Stimulated activated CD4-positive, alpha-beta T cell treated with anti-CD3 and anti-CD28 coated beads, Interleukin-4, amount 100 ng/mL, for 48 hours (primary cell): Measurements from ENCODE around the gene PARP14.
"Not testable (repeated sequence)": the region's sequence is repeated elsewhere in the genome, so short reads cannot be mapped to it uniquely, and the experiment has no call there.

Experiments used
- DNase-seq, 2 donors: peaks; one replicate each; pipeline ENCODE4 v3.0.0-alpha.2; 2020; ENCODE audit warnings: low read depth in 2 of 2

The PARP14 gene

DNA sequence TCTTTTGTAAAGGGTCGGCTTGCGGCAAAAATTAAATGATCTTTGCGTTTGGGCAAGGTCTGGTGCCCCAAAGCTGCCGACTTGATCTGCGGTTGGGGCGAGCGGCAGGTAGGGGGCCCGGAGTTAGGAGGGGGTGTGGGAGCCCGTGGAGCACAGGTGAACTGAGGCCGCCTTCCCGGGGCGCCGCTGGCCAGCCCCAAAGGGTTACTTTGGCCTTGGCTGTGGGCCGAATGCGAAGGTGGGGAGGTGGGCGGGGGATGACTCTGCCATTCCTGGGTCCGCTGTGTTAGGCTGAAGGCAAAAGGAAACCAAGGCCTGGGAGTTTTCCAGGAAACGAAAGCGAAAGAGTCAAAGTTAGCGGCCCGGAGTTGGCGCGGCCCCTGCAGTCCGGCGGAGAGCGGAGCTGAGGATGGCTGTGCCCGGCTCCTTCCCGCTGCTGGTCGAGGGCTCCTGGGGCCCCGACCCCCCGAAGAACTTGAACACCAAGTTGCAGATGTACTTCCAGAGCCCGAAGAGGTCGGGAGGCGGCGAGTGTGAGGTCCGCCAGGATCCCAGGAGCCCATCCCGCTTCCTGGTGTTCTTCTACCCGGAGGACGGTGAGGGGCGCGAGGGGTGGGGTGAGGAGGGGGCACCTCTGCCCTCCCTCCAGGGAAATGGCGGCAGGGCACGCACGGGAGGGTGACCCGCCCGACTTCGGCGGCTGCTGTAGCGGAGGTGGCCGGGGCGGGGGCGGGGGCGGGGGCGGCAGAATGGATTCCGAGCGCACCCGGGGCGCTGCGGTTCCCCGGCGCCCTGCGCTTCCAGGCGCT lies at the start of gene PARP14:
Gene PARP14, plus strand, starts transcription at position 365 of the 809 bp plus-strand sequence. Its CDS starts 45 bp downstream, at position 410.
- peak; percentile 39 to 56 for DNase-seq

DNA sequence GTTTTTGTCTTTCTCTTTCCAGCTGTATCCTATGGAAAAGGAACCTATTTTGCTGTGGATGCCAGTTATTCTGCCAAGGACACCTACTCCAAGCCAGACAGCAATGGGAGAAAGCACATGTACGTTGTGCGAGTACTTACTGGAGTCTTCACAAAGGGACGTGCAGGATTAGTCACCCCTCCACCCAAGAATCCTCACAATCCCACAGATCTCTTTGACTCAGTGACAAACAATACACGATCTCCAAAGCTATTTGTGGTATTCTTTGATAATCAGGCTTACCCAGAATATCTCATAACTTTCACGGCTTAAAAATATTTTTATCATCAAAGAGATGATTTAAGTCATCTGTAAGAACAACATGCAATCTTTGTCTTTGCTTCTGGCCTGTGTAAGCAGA lies 44.9 kb upstream of the PARP14 start:
- DNase-seq: no peak

DNA sequence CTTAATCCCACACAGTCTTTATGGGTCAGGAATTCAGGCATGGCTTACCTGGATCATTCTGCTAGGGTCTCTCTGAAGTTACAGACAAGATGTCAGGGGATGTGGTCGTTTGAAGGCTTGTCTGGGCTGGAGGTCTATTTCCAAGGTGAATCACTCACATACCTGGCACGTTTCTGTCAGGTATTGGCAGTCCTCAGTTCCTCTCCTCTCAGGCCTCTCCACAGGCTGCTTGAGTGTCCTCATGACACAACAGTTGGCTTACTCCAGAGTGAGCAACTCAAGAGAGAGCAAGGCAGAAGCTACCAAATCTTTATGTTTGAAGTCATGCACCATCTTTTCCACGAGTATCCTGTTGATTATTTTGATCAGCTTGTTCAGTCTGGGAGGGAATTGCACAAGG lies 43.9 kb upstream of the PARP14 start:
- no peak for DNase-seq

DNA sequence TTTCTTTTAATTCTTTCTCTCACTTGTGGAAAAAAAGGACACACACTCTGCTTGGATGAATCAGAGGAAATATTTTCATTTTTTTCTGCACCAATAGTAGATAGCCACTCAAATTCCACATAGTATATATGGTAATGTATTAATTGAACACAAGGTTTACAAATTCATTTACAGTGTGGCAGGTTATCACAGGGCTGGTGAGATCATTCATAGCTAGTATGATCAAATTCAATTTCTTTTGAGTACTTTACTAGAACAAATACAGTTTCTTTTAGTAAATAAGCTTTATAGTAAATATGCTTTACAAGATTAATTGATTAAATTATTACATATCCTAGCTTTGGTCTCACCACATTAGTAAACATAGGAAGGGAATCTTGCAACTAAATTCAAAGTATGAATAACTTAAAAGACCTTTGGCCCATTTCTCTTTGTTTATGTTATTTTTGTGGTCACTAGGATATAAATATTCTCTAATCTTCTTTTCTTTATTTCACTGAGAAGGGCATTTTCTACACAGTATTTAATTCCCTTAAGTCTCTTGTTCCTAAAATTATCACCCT lies 40.1 kb upstream of the PARP14 start:
- no peak for DNase-seq

DNA sequence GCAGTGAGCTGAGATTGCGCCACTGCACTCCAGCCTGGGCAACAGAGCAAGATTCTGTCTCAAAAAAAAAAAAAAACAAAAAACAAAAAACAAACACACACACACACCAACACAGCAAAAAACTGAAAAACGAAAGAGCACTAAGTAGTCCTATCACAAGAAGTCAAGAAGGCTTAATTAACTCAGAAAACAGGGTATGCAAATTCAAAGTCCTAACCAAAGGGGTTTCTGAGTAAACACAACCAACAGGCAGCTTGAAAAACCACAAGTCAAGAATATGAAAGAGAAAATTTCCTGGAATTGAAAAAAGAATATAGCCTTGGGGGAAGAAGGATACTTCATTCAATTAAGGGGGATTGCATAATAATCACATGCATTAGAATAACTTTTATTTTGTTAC lies 37.7 kb upstream of the PARP14 start:
- no peak for DNase-seq

DNA sequence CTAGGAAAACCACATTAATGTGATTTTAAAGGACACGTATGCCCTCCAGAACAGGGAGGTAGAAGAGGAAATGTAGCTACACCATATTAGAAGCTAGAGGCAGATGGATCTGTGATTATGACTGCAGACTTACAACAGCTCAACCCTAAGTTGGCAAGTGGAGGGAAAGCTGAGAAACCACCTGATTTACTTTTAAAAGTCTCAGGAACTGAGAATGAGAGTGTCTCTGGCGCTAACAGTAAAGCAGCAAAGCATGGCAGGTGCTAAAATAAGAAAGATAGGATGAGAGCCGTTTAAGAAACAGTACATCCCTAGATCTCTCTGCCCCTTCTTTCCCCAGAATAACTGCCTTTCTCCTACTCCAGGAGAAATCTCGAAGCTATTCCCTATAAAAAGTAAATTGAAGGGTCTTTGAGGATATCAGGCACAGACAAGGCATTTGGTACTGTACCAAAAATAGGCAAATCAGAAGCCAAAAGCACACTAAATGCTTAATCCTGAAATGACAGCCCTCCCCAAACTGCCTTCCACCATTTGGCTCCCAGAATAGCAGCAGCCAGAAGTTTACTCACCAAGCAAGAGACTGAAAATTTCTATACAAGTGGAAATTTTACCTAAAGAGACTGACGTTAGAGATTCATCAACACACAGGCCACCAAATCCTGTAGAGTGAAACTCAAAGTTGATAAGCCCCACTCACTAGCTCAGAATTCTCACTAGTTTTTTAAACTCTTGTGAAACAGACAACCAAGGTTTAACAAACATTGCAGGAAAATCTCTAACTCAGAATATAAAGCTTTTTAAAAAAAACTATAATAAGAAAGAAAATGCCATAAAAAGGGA lies 34.3 kb upstream of the PARP14 start:
- DNase-seq: no peak

- not testable (repeated sequence) for DNase-seq
These were observed 29.3 kb upstream of the PARP14 start for GRCh38 chr3:122651233-122651907.

- DNase-seq: not testable (repeated sequence)
These were observed 28.7 kb upstream of the PARP14 start for GRCh38 chr3:122651962-122652361.

GRCh38 chr3:122658336-122658735 lies 22.3 kb upstream of the PARP14 start:
- DNase-seq: not testable (repeated sequence)

GRCh38 chr3:122660297-122660974 lies 20.2 kb upstream of the PARP14 start:
- DNase-seq: no peak

DNA sequence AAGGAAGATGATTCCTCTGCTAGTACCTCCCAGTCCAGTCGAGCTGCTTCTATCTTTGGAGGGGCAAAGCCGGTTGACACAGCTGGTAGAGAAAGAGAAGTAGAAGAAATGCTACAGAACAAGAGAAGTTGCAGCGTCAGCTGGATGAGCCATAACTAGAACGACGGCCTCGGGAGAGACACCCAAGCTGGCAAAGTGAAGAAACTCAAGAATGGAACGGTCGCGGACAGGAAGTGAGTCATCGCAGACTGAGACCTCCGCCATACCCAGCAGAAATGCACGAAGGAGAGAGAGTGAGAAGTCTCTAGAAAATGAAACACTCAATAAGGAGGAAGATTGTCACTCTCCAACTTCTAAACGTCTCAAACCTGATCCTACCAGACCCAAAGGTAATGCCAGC lies 19.0 kb upstream of the PARP14 start:
- no peak for DNase-seq

DNA sequence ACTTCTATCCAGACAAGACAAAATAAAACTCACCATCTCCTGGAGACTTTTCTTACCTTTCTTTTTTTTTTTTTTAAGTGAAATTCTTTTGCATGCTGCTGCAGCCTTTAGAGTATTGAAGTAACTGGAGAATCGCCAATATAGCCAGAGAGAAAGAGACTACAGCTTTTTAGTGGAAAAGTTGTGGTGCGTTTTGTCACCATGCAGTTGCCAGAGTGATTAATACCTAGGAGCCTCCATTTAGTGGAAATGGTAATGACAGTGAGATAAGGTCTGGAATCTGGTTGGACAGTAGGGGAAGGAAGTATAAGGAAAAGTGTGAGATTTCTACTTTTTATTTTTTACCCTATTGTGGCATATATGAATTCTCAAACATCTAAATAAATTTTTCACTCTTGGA lies 18.1 kb upstream of the PARP14 start:
- no peak for DNase-seq

- DNase-seq: no peak
These were observed 15.3 kb upstream of the PARP14 start for GRCh38 chr3:122665226-122665786.

DNA sequence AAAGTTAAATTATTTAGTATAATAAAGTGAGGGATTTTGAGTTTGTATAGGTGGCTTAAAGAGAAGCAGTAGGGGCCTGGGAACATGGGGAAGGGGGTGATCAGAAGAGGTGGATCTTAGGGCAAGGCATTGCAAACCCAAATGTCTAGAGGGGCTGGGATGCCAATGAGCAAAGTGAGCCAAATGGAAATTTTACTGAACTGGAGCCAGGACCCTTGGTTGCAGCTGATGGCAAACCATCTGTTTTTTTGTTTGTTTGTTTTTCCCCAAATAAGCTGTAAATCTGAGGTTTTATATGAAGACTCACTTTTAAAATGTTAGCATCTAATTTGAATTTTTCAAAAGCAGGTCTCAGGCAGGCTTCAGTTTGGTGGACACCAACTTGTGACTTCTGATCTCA lies 14.8 kb upstream of the PARP14 start:
- DNase-seq: no peak

DNA sequence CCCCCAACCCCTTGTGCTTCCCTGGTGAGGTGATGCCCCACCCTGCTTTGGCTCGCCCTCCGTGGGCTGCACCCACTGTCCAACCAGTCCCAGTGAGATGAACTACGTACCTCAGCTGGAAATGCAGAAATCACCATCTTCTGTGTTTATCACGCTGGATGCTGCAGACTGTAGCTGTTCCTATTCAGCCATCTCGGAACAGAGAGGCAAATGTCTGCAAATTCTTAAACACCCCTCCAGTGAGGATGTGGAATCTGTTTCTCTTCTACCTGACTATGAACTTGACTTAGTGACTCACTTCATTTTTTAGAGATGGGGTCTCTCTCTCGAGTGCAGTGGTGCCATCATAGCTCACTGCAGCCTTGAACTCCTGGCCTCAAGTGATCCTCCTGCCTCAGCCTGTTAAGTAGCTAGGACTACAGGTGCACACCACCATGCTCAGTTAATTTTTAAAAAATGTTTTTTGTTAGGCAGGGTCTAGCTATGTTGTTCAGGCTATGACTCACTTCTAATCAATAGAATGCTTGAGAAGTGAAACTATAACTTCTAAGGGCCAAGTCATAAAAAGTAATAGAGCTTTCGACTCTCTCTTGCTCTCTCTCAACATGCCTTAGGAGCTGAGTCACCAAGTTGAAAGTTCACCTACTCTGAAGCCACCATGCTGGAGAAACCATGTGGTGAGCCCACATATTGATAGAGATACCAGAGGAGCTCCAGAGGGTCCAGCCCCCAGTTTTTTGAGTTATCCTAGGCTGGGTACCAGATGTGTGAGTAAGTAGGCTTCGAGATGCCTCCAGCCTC lies 11.5 kb upstream of the PARP14 start:
- DNase-seq: peak in 1 of 2 donors; percentile 49

GRCh38 chr3:122671553-122671952 lies 9.1 kb upstream of the PARP14 start:
- no peak for DNase-seq

GRCh38 chr3:122674339-122674738 lies 6.3 kb upstream of the PARP14 start:
- no peak for DNase-seq

DNA sequence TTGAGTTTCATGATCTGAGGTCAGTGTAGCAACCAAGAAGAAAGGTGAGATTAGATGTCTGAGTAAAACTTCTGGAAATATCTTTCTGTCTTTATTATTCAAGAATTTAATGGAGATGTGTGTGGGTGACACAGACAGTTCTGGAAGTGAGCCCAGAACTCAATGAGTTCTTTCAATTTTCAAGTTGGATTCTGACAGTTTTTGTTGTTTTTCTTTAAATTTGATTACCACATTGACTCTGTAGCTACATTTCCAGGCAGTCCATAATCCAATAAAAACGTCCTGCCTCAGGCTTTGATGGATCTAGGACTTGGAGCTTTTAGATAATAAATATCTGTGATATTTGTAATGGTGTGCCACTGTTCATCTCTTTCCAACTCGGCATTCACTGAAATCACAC lies 3.9 kb upstream of the PARP14 start:
- no peak for DNase-seq

DNA sequence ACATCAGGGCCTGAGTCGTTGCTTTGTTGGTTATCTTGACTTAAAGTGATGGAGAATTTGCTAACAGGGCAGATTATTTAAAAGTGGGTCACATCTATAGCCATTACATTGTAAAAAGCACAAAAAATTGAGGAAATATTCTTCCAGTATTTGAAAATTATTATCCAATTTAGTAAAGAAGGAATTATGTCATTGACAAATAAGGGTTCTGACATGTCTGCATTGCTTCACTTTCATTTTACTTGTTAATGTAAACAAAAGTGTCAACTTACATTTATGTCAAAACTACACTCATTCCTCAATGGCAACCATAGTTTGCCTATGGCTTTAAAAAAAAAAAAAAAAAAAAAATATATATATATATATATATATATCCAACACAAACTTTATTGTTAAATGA lies 3.4 kb upstream of the PARP14 start:
- no peak for DNase-seq

DNA sequence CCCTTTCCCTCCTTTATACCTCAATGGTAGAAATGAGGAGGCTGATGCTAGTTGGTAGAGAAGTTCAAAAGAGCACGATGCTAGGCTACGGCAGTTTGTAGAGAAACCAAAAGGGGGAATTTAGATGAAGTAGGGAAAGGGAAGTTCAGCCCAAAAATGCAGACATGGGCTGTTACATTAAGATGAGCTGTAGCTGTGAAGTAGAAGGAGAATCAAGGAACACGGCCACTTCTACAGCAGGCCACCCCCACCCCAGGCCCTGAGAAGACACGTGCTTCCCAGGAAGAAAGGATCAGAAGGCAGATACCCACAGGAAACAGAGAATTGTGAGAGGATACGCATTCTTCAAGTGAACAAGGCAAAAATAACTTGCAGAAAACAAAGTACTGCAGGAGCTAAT lies 2.1 kb upstream of the PARP14 start:
- DNase-seq: no peak
